Measurements from ENCODE around the gene THEMIS2. TPM values are rescaled to one million over a fixed set of nuclear protein-coding genes. Genes with fewer than 3 reads are reported as not detected.

The THEMIS2 gene
- total and polyA plus RNA-seq, 12 donors, result 1.9 to 58.0 (median 19.0) TPM

DNA sequence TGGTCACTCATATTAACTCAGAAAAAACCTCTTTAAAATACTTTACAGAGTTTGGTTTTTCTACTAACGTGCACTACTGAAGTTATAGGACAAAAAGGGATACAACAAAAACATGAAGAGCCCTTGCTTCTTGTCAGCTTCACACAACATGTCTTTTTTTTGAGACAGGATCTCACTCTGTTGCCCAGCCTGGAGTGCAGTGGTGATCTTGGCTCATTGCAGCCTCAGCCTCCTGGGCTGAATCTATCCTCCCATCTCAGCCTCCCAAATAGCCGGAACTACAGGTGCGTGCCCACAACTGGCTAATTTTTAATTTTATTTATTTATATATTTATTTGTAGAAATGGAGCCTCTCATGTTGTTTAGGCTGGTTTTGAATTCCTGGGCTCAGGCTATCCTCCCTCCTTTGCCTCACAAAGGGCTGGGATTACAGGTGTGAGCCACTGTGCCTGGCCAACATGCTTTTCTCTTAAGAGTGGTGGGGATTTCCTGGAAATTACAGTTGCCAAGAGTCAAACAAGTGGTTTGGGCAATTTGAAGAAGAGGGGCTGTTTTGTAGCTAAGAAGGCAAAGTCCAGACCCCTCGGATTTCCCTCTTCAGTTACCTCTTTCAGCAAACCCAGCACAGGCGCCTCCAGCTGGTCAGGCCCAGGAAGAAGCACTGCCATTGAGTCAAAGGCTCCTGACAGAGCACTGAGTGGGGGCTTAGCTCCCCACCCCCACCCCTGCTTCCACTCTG, 56.0 kb downstream of the THEMIS2 start:
- Histone ChIP-seq H3K27me3 (no peaks in the 10 kb centered on the region), H3K4me3 (no peak overlapping the region), H3K36me3 (replicated peaks in 1 of 2) (no peaks in the 10 kb centered on the region), H3K9me3 (replicated peaks in 1 of 3) (no peaks in the 10 kb centered on the region), H3K27ac (no peak overlapping the region), H3K4me1 (replicated peaks in 1 of 2) (no peaks in the 10 kb centered on the region)
- intact Hi-C loops (cut with DNase I), result no loop called here
- TF ChIP-seq, protein P1, sequence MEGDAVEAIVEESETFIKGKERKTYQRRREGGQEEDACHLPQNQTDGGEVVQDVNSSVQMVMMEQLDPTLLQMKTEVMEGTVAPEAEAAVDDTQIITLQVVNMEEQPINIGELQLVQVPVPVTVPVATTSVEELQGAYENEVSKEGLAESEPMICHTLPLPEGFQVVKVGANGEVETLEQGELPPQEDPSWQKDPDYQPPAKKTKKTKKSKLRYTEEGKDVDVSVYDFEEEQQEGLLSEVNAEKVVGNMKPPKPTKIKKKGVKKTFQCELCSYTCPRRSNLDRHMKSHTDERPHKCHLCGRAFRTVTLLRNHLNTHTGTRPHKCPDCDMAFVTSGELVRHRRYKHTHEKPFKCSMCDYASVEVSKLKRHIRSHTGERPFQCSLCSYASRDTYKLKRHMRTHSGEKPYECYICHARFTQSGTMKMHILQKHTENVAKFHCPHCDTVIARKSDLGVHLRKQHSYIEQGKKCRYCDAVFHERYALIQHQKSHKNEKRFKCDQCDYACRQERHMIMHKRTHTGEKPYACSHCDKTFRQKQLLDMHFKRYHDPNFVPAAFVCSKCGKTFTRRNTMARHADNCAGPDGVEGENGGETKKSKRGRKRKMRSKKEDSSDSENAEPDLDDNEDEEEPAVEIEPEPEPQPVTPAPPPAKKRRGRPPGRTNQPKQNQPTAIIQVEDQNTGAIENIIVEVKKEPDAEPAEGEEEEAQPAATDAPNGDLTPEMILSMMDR (IDR thresholded peaks at IDR 0.05), result no peak
- no peak for TF ChIP-seq POLR2A (IDR thresholded peaks at IDR 0.05)
- no peak for DNase-seq
- WGBS, 4 donors, result 66 to 72% (median 69%) methylated on average over 5 of the region's 5 CpGs

DNA sequence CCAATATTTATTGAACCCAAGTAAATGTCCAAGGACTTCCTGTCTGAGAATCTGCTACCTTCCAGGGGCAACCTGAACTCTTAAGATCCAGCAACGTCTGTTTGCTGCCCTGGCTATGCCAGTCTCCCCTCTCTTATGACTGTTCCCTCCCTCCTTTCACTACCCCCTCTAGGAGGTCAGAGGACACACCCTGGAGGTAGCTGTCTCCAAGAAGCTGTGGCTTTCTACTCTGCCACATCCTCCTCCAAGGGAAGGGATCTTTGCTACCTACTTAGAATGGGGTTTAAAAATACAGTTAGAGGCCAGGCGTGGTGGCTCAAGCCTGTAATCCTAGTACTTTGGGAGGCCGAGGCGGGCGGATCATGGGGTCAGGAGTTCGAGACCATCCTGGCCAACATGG, 58.8 kb downstream of the THEMIS2 start:
- DNase-seq, result no peak
- TF ChIP-seq, protein P1 (IDR thresholded peaks at IDR 0.05), result no peak
- no peak for TF ChIP-seq POLR2A (IDR thresholded peaks at IDR 0.05)
- H3K27ac ChIP-seq, result no peak overlapping the region
- H3K4me1 ChIP-seq (replicated peaks in 1 of 2), result no peaks in the 10 kb centered on the region
- intact Hi-C loops (cut with DNase I), result no loop called here
- no peak overlapping the region for H3K4me3 ChIP-seq
- no peaks in the 10 kb centered on the region for H3K9me3 ChIP-seq (replicated peaks in 1 of 3)
- no peaks in the 10 kb centered on the region for H3K36me3 ChIP-seq (replicated peaks in 1 of 2)
- whole genome bisulfite sequencing, 4 donors, result 72 to 80% (median 76%) methylated on average over 6 of the region's 6 CpGs
- peaks cover 4% of the 10 kb centered on the region for H3K27me3 ChIP-seq

GRCh38 chr1:27931759-27932158, 59.4 kb downstream of the THEMIS2 start:
- Histone ChIP-seq H3K27ac (no peak overlapping the region), H3K36me3 (replicated peaks in 1 of 2) (no peaks in the 10 kb centered on the region), H3K27me3 (peaks cover 4% of the 10 kb centered on the region), H3K4me3 (no peak overlapping the region), H3K4me1 (replicated peaks in 1 of 2) (no peaks in the 10 kb centered on the region), H3K9me3 (replicated peaks in 1 of 3) (no peaks in the 10 kb centered on the region)
- intact Hi-C loops (cut with DNase I), result no loop called here
- no peak for DNase-seq
- 67 to 82% (median 76%) methylated on average over 4 of the region's 4 CpGs for WGBS, 4 donors
- TF ChIP-seq, protein P1 (IDR thresholded peaks at IDR 0.05), result no peak
- no peak for TF ChIP-seq POLR2A (IDR thresholded peaks at IDR 0.05)

DNA sequence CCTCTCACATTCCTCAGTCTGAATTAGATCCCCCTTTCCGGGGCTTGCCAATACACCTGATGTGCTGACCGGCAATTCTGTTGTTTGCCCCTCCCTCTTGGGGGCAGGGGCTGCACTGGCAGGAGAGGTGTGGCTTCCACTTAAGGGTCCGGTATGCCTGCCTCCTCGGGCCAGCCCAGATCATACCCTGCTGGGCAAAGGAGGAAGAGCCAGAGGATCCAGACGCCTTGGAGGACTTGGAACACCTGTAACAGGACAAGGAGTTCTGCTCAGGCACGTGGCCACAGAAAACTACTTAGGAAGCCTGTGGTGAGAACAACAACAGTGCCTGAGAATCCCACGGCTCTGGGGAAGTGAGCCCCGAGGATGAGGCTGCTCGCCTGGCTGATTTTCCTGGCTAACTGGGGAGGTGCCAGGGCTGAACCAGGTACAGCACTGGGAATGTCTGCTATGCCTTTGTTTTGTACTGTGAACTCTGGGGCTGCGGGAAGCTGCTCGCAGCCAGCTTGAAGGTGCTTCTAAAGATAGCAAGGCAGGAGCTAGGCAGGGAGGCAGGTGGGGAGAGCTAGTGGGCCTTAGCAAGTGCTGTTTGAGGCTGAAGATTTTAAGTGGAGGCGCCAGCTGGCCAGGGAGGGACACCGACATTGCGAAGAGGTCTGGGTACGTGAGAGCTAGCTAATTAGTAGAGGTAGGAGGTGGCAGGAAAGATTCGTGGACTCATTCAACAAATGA, 62.6 kb downstream of the THEMIS2 start, which contains the start of gene SMPDL3B:
SMPDL3B (plus strand) TSS at position 183 of the 732 bp plus-strand sequence; CDS start at position 367, 184 bp downstream.
- no peak within 1 kb of the TSS for H3K27ac ChIP-seq
- no peak for DNase-seq
- TF ChIP-seq, protein P1 (IDR thresholded peaks at IDR 0.05), result no peak
- TF ChIP-seq POLR2A (IDR thresholded peaks at IDR 0.05), result no peak
- H3K36me3 ChIP-seq (replicated peaks in 1 of 2), result no peaks in the 10 kb centered on the region
- WGBS, 4 donors, result 4 to 10% (median 5%) methylated on average over 13 to 16 of the region's 16 CpGs
- H3K4me3 ChIP-seq, result no peak within 1 kb of the TSS
- no peaks in the 10 kb centered on the region for H3K4me1 ChIP-seq (replicated peaks in 1 of 2)
- H3K9me3 ChIP-seq (replicated peaks in 1 of 3), result no peaks in the 10 kb centered on the region
- intact Hi-C loops (cut with DNase I), result no loop called here
- peaks cover 4% of the 10 kb centered on the region for H3K27me3 ChIP-seq
